A204.1 (cell line): ENCODE data around the gene HAPLN3.
"Not testable (repeated sequence)": the region's sequence is repeated elsewhere in the genome, so short reads cannot be mapped to it uniquely, and the experiment has no call there.

Experiments used
- FAIRE-seq: peaks from 2 replicates; lab custom pipeline; 2012; peaks lifted over from hg19 to GRCh38; lab: Jason Lieb, UNC

HAPLN3 gene

GRCh38 chr15:88894819-88895767 lies at the start of gene HAPLN3:
TSS of gene HAPLN3 (minus strand) at chr15:88895544. CDS start at chr15:88887298, 8,246 bp downstream.
- FAIRE-seq, result no peak

- no peak for FAIRE-seq
Observed at GRCh38 chr15:88940110-88940675, 44.8 kb upstream of the HAPLN3 start.

- no peak for FAIRE-seq
Observed at GRCh38 chr15:88939486-88939806, 44.1 kb upstream of the HAPLN3 start.

- no peak for FAIRE-seq
Observed at GRCh38 chr15:88938802-88939485, 43.6 kb upstream of the HAPLN3 start.

GRCh38 chr15:88934449-88934848 lies 39.1 kb upstream of the HAPLN3 start:
- FAIRE-seq, result not testable (repeated sequence)

- FAIRE-seq, result no peak
Observed at GRCh38 chr15:88932875-88933330, 37.6 kb upstream of the HAPLN3 start.

GRCh38 chr15:88932271-88932874 lies 37.0 kb upstream of the HAPLN3 start:
- no peak for FAIRE-seq

GRCh38 chr15:88930579-88930978 lies 35.2 kb upstream of the HAPLN3 start:
- no peak for FAIRE-seq

- FAIRE-seq, result not testable (repeated sequence)
Observed at GRCh38 chr15:88929358-88930098, 34.2 kb upstream of the HAPLN3 start.

GRCh38 chr15:88928192-88928591 lies 32.8 kb upstream of the HAPLN3 start:
- not testable (repeated sequence) for FAIRE-seq

- FAIRE-seq, result not testable (repeated sequence)
Observed at GRCh38 chr15:88925648-88926047, 30.3 kb upstream of the HAPLN3 start.

- not testable (repeated sequence) for FAIRE-seq
Observed at GRCh38 chr15:88920892-88921435, 25.6 kb upstream of the HAPLN3 start.

- FAIRE-seq, result no peak
Observed at GRCh38 chr15:88920186-88920891, 25.0 kb upstream of the HAPLN3 start.

GRCh38 chr15:88918738-88919137 lies 23.4 kb upstream of the HAPLN3 start:
- no peak for FAIRE-seq

GRCh38 chr15:88917760-88918159 lies 22.4 kb upstream of the HAPLN3 start:
- no peak for FAIRE-seq

- no peak for FAIRE-seq
Observed at GRCh38 chr15:88915354-88915753, 20.0 kb upstream of the HAPLN3 start.

- no peak for FAIRE-seq
Observed at GRCh38 chr15:88913850-88914169, 18.5 kb upstream of the HAPLN3 start.

- no peak for FAIRE-seq
Observed at GRCh38 chr15:88913017-88913849, 17.9 kb upstream of the HAPLN3 start, which contains the start of gene MFGE8. TSS of gene MFGE8 (minus strand) at chr15:88913379. CDS start at chr15:88913319, 60 bp downstream.

- FAIRE-seq, result no peak
Observed at GRCh38 chr15:88912500-88912921, 17.2 kb upstream of the HAPLN3 start.

GRCh38 chr15:88911766-88912118 lies 16.4 kb upstream of the HAPLN3 start:
- FAIRE-seq, result no peak
